ENCODE measurements around the gene TMPRSS13.

Gene TMPRSS13

DNA sequence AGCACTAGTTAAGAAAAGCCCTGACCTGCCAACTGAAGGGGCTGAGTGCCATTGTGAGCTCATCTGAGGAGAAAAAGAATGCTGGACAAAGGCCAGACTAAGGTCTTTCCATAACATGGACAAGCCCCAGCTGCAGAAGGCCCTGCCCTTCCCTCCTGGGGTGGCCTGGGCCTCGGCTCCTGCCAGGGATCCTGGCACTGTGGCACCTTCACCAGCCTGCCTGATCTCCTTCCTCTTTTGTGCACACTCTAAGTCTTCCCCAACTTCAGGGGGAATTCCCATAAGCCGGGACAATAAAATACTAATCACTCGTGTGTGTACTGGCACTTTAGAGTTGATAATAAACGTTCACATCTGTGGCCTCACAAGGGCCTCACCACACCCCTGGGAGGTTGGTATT lies 9.9 kb downstream of the TMPRSS13 start:
- H3K27me3 ChIP-seq (ENCODE audit: control insufficient read depth, insufficient read depth, low read length): no peaks in the 10 kb centered on the region
- no peaks in the 10 kb centered on the region for H3K36me3 ChIP-seq (ENCODE audit: control insufficient read depth, insufficient read depth, low read length)
- H3K9me3 ChIP-seq (ENCODE audit: control insufficient read depth, insufficient read depth, low read length): no peaks in the 10 kb centered on the region
- no peak overlapping the region for H3K4me3 ChIP-seq (ENCODE audit: low read length)
- no CpG with 5 or more reads among the region's 4 CpGs for WGBS (ENCODE audit: insufficient coverage, insufficient read length)
- no peak for DNase-seq (ENCODE audit: low read depth, low spot score)
- no peak overlapping the region for H3K27ac ChIP-seq (ENCODE audit: low read length)
- H3K4me1 ChIP-seq (ENCODE audit: control insufficient read depth, insufficient read depth, low read length): no peaks in the 10 kb centered on the region

DNA sequence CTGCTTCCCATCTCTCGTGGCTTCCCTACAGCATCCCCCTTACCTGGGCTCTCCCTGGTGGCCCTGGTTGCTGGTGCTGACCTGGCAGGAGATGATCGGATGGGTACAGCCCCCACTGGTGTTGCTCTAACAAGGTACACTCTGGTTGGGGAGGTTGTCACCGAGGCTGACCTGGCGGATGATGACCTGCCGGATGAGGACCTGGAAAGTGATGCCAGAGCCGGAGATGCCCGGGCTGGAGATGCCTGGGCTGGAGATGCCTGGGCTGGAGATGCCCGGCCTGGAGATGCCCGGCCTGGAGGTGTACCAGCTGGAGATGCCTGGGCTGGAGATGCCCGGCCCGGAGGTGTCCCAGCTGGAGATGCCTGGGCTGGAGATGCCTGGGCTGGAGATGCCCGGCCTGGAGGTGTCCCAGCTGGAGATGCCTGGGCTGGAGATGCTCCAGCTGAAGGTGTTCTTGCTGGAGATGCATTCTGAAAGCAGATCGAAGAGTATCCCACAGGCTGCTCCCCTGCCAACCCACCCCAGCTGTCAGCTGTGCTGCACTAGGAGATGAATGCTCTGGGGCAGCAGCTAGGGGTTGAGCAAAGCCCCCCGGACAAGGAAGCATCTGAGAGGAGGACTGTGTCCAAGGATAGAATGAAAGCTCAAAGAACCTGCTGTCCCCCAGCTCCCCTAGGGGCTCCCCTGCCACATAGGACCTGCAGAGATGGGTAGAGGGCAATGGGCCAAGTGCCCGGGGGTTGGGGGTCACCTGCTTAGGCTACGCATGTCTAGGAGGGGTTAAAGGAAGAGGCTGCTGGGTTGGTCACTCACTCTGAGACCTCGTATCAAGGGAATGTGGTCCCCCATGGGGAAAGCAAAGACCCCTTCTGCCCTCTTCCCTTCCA lies 10.6 kb downstream of the TMPRSS13 start:
- H3K9me3 ChIP-seq (ENCODE audit: control insufficient read depth, insufficient read depth, low read length): no peaks in the 10 kb centered on the region
- no CpG with 5 or more reads among the region's 17 CpGs for WGBS (ENCODE audit: insufficient coverage, insufficient read length)
- no peaks in the 10 kb centered on the region for H3K4me1 ChIP-seq (ENCODE audit: control insufficient read depth, insufficient read depth, low read length)
- H3K27ac ChIP-seq (ENCODE audit: low read length): no peak overlapping the region
- H3K36me3 ChIP-seq (ENCODE audit: control insufficient read depth, insufficient read depth, low read length): no peaks in the 10 kb centered on the region
- no peaks in the 10 kb centered on the region for H3K27me3 ChIP-seq (ENCODE audit: control insufficient read depth, insufficient read depth, low read length)
- H3K4me3 ChIP-seq (ENCODE audit: low read length): no peak overlapping the region
- no peak for DNase-seq (ENCODE audit: low read depth, low spot score)

DNA sequence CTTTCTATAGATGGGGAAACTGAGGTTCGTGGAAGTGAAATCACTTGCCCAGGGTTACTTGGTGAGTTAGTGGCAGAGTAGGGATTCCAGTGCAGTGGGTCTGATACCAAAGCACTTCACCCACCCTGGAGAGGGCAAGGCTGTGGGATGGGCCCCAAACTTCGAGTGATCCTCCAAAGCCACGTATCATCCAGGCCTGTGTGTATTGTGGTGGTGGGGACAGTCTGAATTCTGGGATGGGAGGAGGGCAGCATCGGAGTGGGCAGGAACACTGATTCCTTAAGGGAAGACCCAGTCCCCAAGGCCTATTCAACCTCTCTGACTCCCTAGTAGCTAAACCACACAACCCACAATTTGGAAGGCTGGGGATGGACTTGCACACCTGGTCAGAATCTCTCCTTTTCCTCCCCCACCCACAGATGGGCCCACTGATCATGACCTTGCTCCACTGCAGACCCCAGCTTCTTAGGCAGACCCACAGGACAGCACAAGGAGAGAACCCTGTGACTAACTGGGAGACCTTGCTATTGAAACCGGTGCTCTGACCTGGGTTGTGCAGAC lies 11.5 kb downstream of the TMPRSS13 start:
- no peaks in the 10 kb centered on the region for H3K9me3 ChIP-seq (ENCODE audit: control insufficient read depth, insufficient read depth, low read length)
- DNase-seq (ENCODE audit: low read depth, low spot score): no peak
- no peaks in the 10 kb centered on the region for H3K36me3 ChIP-seq (ENCODE audit: control insufficient read depth, insufficient read depth, low read length)
- H3K4me3 ChIP-seq (ENCODE audit: low read length): no peak overlapping the region
- no peak overlapping the region for H3K27ac ChIP-seq (ENCODE audit: low read length)
- H3K4me1 ChIP-seq (ENCODE audit: control insufficient read depth, insufficient read depth, low read length): no peaks in the 10 kb centered on the region
- no CpG with 5 or more reads among the region's 5 CpGs for WGBS (ENCODE audit: insufficient coverage, insufficient read length)
- H3K27me3 ChIP-seq (ENCODE audit: control insufficient read depth, insufficient read depth, low read length): no peaks in the 10 kb centered on the region

DNA sequence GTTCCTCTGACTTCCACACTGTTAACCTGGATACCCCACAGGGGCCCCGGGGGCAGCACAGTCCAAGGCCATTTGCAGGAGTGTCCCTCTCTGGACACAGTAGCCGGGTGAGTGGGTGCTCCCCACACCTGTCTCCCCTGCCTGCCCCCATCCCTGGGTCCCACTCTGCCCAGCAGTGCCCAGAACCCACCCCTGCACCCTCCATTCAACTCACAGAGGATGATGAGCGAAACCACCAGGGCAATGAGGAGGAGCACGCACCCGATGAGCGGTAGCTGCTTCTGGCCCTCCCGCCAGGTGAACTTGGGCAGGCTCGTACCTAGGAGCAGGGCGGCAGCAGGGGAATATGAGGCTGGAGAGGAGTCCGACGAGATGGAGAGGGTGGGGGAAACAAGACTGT lies 12.2 kb downstream of the TMPRSS13 start:
- H3K36me3 ChIP-seq (ENCODE audit: control insufficient read depth, insufficient read depth, low read length): no peaks in the 10 kb centered on the region
- no CpG with 5 or more reads among the region's 11 CpGs for WGBS (ENCODE audit: insufficient coverage, insufficient read length)
- H3K27ac ChIP-seq (ENCODE audit: low read length): no peak overlapping the region
- no peaks in the 10 kb centered on the region for H3K27me3 ChIP-seq (ENCODE audit: control insufficient read depth, insufficient read depth, low read length)
- DNase-seq (ENCODE audit: low read depth, low spot score): no peak
- H3K4me1 ChIP-seq (ENCODE audit: control insufficient read depth, insufficient read depth, low read length): no peaks in the 10 kb centered on the region
- H3K9me3 ChIP-seq (ENCODE audit: control insufficient read depth, insufficient read depth, low read length): no peaks in the 10 kb centered on the region
- no peak overlapping the region for H3K4me3 ChIP-seq (ENCODE audit: low read length)

DNA sequence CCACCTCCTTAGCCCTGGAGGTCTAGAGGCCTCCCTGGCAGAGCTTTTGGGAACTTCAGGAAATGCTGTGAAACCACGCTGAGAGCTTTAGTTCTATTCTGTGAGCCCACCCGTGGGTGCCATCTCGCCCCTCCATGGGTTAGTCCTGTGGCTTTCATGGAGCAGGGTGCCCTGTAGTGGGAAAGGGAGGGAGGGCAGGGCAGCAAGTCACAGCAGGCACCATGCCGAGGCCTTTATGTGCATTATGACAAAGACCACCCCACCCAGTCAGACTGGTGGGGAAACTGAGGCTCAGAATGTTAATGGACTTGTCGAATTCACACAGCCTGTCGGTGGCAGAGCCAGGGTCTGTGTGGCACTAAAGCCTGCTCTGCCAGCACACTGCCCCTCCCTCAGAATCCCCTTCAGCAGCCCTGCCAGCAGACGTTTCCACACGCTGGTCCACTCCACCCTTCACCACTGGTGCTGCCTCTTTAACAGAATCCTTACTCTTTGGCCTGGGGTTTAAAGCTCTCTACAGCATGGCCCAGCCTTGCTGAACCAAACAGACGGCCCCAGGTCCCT lies 13.4 kb downstream of the TMPRSS13 start:
- Histone ChIP-seq H3K36me3 (ENCODE audit: control insufficient read depth, insufficient read depth, low read length) (no peaks in the 10 kb centered on the region), H3K9me3 (ENCODE audit: control insufficient read depth, insufficient read depth, low read length) (no peaks in the 10 kb centered on the region), H3K27me3 (ENCODE audit: control insufficient read depth, insufficient read depth, low read length) (no peaks in the 10 kb centered on the region), H3K27ac (ENCODE audit: low read length) (no peak overlapping the region), H3K4me3 (ENCODE audit: low read length) (no peak overlapping the region), H3K4me1 (ENCODE audit: control insufficient read depth, insufficient read depth, low read length) (no peaks in the 10 kb centered on the region)
- no peak for DNase-seq (ENCODE audit: low read depth, low spot score)
- WGBS (ENCODE audit: insufficient coverage, insufficient read length): no CpG with 5 or more reads among the region's 9 CpGs

DNA sequence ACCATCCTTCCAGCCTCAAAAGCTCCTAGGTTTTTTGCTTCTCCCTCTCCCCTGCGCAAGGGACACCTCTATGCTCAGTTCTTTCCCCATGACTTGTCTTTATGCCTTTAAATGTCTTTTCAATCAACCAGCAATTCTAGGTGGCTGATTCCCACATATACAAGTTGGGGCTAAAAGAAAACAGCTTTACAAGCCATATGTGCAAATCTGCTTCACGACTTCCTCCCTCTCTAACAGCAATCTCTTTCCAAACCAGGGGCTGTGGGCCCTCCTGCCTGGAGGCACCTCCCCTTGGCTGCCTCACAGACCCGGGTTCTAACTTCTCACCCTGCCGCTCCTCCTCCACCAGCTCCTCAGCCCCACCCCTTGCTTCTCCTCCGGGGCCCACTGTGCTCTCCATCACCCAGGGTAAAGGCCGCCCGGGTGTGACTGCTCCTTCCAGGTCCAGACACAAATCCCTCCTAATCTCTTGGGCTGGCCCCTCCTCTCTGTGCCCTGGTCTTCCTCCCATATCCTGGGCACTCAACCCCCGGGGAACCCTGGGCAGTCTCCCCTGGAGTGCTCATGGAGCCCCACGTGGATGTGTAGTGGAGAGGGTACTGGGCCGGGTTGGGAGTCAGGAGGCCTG lies 14.1 kb downstream of the TMPRSS13 start:
- no CpG with 5 or more reads among the region's 10 CpGs for WGBS (ENCODE audit: insufficient coverage, insufficient read length)
- no peaks in the 10 kb centered on the region for H3K4me1 ChIP-seq (ENCODE audit: control insufficient read depth, insufficient read depth, low read length)
- H3K27me3 ChIP-seq (ENCODE audit: control insufficient read depth, insufficient read depth, low read length): no peaks in the 10 kb centered on the region
- H3K4me3 ChIP-seq (ENCODE audit: low read length): no peak overlapping the region
- H3K9me3 ChIP-seq (ENCODE audit: control insufficient read depth, insufficient read depth, low read length): no peaks in the 10 kb centered on the region
- H3K27ac ChIP-seq (ENCODE audit: low read length): no peak overlapping the region
- DNase-seq (ENCODE audit: low read depth, low spot score): no peak
- H3K36me3 ChIP-seq (ENCODE audit: control insufficient read depth, insufficient read depth, low read length): no peaks in the 10 kb centered on the region

DNA sequence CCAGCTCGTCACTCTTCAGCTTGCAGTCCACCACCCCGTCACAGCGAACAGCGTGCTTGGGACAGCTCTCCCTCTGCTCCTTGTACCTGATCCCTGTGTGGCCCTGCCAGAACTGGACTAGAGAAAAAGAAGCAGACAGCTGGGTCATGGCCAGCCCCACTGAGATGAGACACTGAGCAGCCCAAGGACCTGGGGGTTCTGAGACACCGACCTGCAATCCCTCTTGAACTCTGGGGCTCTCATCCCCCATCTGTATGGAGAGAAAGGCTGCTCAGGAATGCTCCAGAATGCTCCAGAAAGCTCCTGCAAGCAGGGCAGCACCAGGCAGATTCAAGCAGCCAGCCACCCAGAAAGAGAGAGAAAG lies 14.8 kb downstream of the TMPRSS13 start:
- H3K27ac ChIP-seq (ENCODE audit: low read length): no peak overlapping the region
- no peak overlapping the region for H3K4me3 ChIP-seq (ENCODE audit: low read length)
- H3K36me3 ChIP-seq (ENCODE audit: control insufficient read depth, insufficient read depth, low read length): no peaks in the 10 kb centered on the region
- WGBS (ENCODE audit: insufficient coverage, insufficient read length): no CpG with 5 or more reads among the region's 5 CpGs
- H3K27me3 ChIP-seq (ENCODE audit: control insufficient read depth, insufficient read depth, low read length): no peaks in the 10 kb centered on the region
- no peaks in the 10 kb centered on the region for H3K9me3 ChIP-seq (ENCODE audit: control insufficient read depth, insufficient read depth, low read length)
- no peak for DNase-seq (ENCODE audit: low read depth, low spot score)
- H3K4me1 ChIP-seq (ENCODE audit: control insufficient read depth, insufficient read depth, low read length): no peaks in the 10 kb centered on the region

DNA sequence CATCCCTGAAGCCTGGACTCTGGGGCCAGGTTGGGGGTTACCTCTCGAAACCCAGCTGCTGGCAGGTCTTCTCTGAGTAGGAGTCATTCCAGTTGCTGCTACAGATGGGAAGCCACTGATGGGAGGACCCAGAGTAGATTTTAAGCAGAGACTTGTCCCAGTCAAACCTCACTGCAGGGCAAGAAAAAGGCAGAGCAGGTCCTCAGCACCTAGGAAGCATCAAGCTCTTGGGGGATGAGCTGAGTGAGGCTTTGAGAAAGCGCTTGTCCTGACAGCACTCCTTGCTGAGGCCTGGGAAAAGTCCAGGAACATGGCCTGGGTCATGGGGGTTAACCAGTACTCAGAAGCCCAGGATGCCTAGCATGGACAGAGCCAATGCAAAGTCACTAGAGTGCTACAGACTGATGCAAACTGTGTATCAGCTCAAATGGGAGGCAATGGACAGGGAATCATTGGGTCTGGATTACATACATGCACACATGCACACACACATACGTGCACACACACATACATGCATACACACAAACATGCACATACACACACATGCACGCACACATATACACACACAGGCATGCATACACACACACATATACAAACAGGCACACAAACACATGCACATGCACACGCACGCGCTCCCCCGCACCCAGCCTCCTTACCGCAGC lies 15.3 kb downstream of the TMPRSS13 start:
- no CpG with 5 or more reads among the region's 9 CpGs for WGBS (ENCODE audit: insufficient coverage, insufficient read length)
- Histone ChIP-seq H3K9me3 (ENCODE audit: control insufficient read depth, insufficient read depth, low read length) (no peaks in the 10 kb centered on the region), H3K27me3 (ENCODE audit: control insufficient read depth, insufficient read depth, low read length) (no peaks in the 10 kb centered on the region), H3K27ac (ENCODE audit: low read length) (no peak overlapping the region), H3K4me3 (ENCODE audit: low read length) (no peak overlapping the region), H3K4me1 (ENCODE audit: control insufficient read depth, insufficient read depth, low read length) (no peaks in the 10 kb centered on the region), H3K36me3 (ENCODE audit: control insufficient read depth, insufficient read depth, low read length) (no peaks in the 10 kb centered on the region)
- no peak for DNase-seq (ENCODE audit: low read depth, low spot score)

DNA sequence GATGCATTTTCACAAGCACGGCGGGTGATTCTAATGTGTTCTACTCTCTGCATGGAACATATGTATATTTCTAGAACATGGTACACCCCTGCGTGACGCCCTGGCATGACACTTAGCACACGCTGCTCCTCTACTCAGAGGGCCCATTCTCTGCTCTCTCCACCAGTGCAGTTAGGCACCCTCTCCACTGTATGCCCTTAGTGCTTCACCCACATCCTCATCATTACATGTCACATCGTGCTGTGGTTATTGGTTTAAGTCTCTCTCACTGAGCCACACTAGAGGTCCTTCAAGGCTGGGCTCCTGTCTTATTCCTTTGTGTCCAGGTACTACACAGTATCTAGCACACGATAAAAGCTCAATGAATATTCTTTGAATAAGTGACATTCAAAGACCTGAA lies 16.7 kb downstream of the TMPRSS13 start:
- WGBS (ENCODE audit: insufficient coverage, insufficient read length): no CpG with 5 or more reads among the region's 7 CpGs
- H3K4me3 ChIP-seq (ENCODE audit: low read length): no peak overlapping the region
- no peaks in the 10 kb centered on the region for H3K4me1 ChIP-seq (ENCODE audit: control insufficient read depth, insufficient read depth, low read length)

DNA sequence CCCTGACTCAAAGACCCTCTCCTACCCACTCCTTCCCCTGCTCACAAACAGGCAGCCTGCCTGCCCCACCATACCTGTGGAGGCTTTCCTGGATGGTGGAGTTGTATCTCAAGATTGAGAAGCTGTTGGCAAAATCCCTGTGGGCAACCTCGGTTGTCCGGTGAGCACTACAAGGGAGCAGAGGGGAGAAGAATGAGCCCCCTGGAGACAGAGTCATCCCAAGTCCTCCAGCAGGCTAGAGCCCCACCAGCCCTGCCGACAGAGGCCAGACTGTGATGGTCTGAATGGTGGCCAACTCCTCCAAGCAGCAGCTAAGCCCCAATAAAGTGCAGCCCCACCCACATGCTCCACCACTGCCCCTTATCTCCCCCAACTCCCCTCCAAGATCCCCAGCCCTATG lies 17.5 kb downstream of the TMPRSS13 start:
- no peak overlapping the region for H3K27ac ChIP-seq (ENCODE audit: low read length)
- no peaks in the 10 kb centered on the region for H3K4me1 ChIP-seq (ENCODE audit: control insufficient read depth, insufficient read depth, low read length)
- WGBS (ENCODE audit: insufficient coverage, insufficient read length): no CpG with 5 or more reads among the region's 3 CpGs
- DNase-seq (ENCODE audit: low read depth, low spot score): no peak
- no peaks in the 10 kb centered on the region for H3K27me3 ChIP-seq (ENCODE audit: control insufficient read depth, insufficient read depth, low read length)
- no peaks in the 10 kb centered on the region for H3K9me3 ChIP-seq (ENCODE audit: control insufficient read depth, insufficient read depth, low read length)
- H3K4me3 ChIP-seq (ENCODE audit: low read length): no peak overlapping the region
- no peaks in the 10 kb centered on the region for H3K36me3 ChIP-seq (ENCODE audit: control insufficient read depth, insufficient read depth, low read length)

More for the DNA sequence above, 16.7 kb downstream of the TMPRSS13 start:
- no peaks in the 10 kb centered on the region for H3K36me3 ChIP-seq (ENCODE audit: control insufficient read depth, insufficient read depth, low read length)
- H3K27ac ChIP-seq (ENCODE audit: low read length): no peak overlapping the region
- H3K9me3 ChIP-seq (ENCODE audit: control insufficient read depth, insufficient read depth, low read length): no peaks in the 10 kb centered on the region
- DNase-seq (ENCODE audit: low read depth, low spot score): no peak
- H3K27me3 ChIP-seq (ENCODE audit: control insufficient read depth, insufficient read depth, low read length): no peaks in the 10 kb centered on the region
